GM10266 (cell line): ENCODE data around the gene AMOTL2.

Experiments used
- DNase-seq: peaks from one replicate; pipeline ENCODE4 v3.0.0; 2012; ENCODE audit errors: extremely low spot score
- CTCF ChIP-seq: IDR thresholded peaks from 2 replicates; pipeline ENCODE4 v1.5.1; 2012; ENCODE audit warnings: mild to moderate bottlenecking, low read depth; ENCODE audit not compliant: control insufficient read depth, insufficient read depth; ENCODE audit errors: missing control alignments

AMOTL2 gene

GRCh38 chr3:134406331-134407238 lies 32.3 kb upstream of the AMOTL2 start:
- no peak for TF ChIP-seq CTCF
- no peak for DNase-seq

- TF ChIP-seq CTCF, result no peak
- no peak for DNase-seq
These were observed 30.2 kb upstream of the AMOTL2 start for GRCh38 chr3:134404366-134404885.

GRCh38 chr3:134397755-134398154 lies 23.5 kb upstream of the AMOTL2 start:
- no peak for DNase-seq
- TF ChIP-seq CTCF, result no peak

- no peak for TF ChIP-seq CTCF
- no peak for DNase-seq
These were observed 20.9 kb upstream of the AMOTL2 start for GRCh38 chr3:134395103-134395502.

- DNase-seq, result no peak
- TF ChIP-seq CTCF, result no peak
These were observed 20.1 kb upstream of the AMOTL2 start for GRCh38 chr3:134394380-134394779.

- TF ChIP-seq CTCF, result no peak
These were observed 18.8 kb upstream of the AMOTL2 start for GRCh38 chr3:134393074-134393473.

GRCh38 chr3:134392336-134392983 lies 18.2 kb upstream of the AMOTL2 start:
- DNase-seq, result no peak
- no peak for TF ChIP-seq CTCF

More at GRCh38 chr3:134393074-134393473, 18.8 kb upstream of the AMOTL2 start:
- DNase-seq, result no peak
